NCI-H2029 treated with DMSO at 0.1 percent for 48 hours (cell line): ENCODE results near the gene FTSJ3.
A peak's percentile ranks its signal among the peaks of the same experiment; 100 is the strongest.
"Not testable (repeated sequence)": the region's sequence is repeated elsewhere in the genome, so short reads cannot be mapped to it uniquely, and the experiment has no call there.

Experiments used
- DNase-seq: peaks from one replicate; lab custom pipeline; 2025; lab: John Stamatoyannopoulos, UW

Gene FTSJ3, protein sequence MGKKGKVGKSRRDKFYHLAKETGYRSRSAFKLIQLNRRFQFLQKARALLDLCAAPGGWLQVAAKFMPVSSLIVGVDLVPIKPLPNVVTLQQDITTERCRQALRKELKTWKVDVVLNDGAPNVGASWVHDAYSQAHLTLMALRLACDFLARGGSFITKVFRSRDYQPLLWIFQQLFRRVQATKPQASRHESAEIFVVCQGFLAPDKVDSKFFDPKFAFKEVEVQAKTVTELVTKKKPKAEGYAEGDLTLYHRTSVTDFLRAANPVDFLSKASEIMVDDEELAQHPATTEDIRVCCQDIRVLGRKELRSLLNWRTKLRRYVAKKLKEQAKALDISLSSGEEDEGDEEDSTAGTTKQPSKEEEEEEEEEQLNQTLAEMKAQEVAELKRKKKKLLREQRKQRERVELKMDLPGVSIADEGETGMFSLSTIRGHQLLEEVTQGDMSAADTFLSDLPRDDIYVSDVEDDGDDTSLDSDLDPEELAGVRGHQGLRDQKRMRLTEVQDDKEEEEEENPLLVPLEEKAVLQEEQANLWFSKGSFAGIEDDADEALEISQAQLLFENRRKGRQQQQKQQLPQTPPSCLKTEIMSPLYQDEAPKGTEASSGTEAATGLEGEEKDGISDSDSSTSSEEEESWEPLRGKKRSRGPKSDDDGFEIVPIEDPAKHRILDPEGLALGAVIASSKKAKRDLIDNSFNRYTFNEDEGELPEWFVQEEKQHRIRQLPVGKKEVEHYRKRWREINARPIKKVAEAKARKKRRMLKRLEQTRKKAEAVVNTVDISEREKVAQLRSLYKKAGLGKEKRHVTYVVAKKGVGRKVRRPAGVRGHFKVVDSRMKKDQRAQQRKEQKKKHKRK

DNA sequence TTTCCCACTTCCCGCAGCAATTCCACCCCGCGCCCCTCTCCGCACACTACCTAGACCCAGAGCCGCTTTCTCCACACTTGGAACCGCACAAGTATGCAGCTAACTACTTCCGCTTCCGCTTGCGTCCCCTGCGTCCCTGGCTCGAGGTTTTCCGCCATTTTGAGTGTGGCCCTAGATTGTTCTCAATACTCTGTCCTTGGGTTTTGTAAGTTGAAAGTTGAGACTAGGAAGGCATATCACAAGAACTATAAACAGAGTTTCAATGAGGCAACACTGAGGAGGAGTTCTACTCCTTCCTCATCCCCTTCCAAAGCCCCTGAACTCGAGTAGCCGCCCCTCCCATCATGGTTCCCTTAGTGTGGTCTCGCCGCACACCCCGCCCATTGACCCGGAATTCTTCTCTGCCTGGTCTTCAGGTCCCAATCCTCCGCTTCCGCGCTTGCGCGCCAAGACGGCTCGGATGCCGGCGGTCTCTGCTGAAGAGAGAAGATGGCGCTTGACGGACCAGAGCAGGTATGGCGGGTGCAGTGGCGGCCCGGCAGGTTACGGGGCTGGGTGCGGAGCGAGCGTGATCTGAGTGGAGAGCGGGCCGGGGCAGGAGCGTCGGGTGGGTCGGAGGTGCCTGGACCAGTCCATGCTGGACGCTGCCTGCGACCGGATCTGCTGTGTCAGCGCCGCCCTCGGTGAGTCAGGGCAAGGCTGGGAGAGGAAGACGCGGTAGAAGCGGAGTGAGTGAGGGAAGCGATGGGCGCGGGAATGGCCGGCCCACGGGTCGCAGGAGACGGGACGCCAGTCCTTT is at the start of gene FTSJ3, which contains the start of gene PSMC5:
FTSJ3 (minus strand) TSS at position 662 of the 799 bp plus-strand sequence. CDS start 761 bp downstream, outside the sequence.
PSMC5 (plus strand) TSS at position 430 of the 799 bp plus-strand sequence; CDS start at position 490, 60 bp downstream.
- DNase-seq = peak; percentile 89

DNA sequence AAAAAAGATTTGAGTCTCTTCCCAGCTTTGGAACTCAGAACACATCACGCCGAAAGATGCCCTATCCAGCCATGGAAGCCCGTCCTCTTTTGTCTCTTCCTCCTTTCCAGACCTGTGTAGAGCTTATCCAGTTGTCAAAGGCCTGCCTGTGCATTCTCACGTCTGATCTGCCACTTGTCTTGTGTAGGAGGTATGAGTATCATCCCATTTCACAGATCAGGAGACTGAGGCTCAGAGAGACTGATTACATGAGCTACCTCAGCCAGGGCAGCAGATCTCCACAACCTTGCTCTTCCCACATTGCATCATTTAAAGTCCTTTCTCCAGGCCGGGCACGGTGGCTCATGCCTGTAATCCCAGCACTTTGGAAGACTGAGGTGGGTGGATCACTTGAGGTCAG is 47.2 kb upstream of the FTSJ3 start:
- DNase-seq = not testable (repeated sequence)

- DNase-seq = not testable (repeated sequence)
Observed at GRCh38 chr17:63874061-63874626, 46.7 kb upstream of the FTSJ3 start.

DNA sequence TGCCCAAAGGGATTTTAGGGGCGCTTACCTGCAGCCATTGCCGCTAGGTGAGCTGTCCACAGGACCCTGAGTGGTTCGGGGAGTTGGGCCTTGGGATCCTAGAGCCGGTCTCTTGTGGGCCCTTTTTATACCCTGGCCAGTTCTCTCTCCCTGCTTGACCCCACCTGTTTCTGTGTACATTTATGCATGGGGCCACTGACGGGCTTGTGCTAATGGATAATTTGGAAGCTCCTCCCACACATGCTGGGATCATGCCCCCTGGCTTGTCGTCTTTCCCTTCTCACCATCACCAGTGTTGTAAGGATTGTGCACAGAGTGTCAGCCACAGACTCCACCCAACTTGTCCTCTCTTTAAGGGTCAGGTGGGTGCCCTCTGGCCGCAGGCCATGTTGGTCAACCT is 46.1 kb upstream of the FTSJ3 start, which contains the start of gene CSH2:
CSH2 (minus strand) TSS at position 101 of the 400 bp plus-strand sequence; CDS start at position 38, 63 bp downstream.
- not testable (repeated sequence) for DNase-seq

DNA sequence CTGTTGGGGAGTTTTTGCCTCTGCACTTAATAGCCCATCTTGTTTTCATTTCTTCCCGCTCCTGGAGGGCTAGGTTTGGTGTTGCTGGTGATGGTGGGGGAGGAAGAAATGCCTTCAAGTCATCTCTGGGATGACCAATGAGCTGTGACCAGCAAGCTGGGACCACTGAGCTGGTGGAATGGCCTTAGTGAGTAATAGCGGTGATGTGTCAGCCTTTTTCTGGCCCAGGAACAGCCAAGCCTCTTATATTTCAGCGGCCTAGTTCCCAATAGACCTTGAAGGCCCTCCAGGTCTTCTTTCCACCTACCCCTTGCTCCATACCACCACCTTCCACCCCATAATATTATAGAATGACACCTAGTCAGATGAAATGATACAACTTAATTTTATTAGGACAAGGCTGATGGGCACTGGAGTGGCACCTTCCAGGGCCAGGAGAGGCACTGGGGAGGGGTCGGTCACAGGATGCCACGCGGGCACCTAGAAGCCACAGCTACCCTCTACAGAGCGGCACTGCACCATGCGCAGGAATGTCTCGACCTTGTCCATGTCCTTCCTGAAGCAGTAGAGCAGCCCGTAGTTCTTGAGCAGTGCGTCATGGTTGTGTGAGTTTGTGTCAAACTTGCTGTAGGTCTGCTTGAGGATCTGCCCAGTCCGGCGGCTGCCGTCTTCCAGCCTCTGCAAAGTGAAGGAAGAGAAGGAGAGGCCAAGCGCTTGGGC is 44.3 kb upstream of the FTSJ3 start:
- DNase-seq = not testable (repeated sequence)

GRCh38 chr17:63870292-63870665 is 42.8 kb upstream of the FTSJ3 start:
- DNase-seq = not testable (repeated sequence)

GRCh38 chr17:63869491-63870291 is 42.2 kb upstream of the FTSJ3 start:
- not testable (repeated sequence) for DNase-seq

DNA sequence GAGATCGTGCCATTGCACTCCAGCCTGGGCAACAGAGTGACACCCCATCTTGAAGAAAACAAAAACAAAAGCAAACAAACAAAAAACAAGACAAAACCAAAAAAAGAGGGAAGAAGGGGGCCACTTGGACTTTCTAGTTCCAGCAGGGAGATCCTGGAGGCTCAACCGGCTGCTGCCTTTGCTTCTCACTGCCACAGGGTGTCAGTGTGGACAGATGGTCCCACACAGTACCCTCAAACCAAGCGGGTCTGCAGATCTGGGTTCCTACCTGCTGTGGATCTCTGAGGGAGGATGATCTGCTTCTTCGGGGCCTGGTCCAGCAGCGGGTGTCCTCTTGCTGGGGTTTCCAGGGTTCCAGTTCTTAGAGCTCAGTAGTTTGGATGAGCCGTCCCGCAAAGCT is 39.2 kb upstream of the FTSJ3 start:
- not testable (repeated sequence) for DNase-seq

DNA sequence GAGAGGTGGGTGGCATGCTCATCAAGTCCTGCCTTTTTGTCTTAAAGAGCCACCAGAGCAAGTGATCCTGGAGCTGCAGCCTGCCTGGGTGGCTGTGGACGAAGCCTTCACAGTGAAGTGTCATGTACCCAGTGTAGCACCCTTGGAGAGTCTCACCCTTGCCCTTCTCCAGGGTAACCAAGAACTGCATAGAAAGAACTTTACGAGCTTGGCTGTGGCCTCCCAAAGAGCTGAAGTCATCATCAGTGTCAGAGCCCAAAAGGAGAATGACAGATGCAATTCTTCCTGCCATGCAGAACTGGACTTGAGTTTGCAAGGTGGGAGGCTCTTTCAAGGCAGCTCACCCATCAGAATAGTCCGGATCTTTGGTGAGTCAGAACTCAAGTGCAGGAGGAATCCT is 31.8 kb upstream of the FTSJ3 start:
- no peak for DNase-seq

DNA sequence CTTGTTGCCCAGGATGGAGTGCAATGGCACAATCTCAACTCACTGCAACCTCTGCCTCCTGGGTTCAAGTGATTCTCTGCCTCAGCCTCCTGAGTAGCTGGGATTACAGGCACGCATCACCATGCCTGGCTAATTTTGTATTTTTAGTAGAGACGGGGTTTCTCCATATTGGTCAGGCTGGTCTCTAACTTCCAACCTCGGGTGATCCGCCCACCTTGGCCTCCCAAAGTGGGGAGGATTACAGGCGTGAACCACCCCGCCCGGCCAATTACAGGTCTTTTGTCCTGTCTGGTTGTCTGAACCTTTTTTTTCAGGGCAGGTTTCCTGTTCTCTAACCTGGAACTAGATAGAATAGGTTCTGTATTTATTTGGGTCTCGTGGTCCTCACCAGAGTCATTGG is 29.0 kb upstream of the FTSJ3 start:
- not testable (repeated sequence) for DNase-seq

DNA sequence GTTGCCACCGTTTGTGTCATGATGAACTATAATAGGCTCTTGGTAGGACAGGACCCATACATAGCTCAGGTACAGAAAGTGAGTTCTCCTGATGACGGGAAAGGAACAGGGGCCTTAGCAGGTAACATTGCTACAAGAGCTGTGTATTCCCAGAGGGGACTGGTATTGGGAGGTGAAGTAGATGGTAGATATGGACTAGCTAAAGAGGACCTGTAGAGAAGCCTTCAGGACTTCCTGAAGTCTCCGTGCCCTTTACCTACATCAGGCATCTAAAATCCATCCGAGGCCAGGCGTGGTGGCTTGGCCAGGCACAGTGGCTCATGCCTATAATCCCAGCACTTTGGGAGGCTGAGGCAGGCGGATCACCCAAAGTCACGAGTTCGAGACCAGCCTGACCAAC is 27.7 kb upstream of the FTSJ3 start:
- no peak for DNase-seq

DNA sequence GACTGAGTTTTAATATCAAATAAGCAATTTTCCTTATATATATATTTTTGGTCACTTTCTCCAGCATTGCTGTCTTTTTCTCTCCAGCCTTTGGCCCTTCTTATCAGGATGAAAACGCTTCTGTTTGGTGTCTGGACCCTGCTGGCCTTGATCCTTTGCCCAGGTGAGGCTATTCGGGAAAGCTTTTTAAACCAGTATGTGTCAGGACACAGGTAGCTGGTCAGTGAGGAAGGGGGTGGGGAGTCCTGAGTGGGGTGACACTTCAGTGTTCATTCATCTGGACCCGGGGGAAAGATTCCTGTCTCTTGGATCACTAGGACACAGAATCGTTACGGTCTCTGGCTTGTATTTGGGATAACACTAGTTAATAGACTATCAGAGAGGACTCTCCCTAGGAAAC is 27.2 kb upstream of the FTSJ3 start:
- no peak for DNase-seq

- DNase-seq = no peak
Observed at GRCh38 chr17:63853260-63853659, 25.8 kb upstream of the FTSJ3 start.

- no peak for DNase-seq
Observed at GRCh38 chr17:63850401-63850800, 22.9 kb upstream of the FTSJ3 start.

DNA sequence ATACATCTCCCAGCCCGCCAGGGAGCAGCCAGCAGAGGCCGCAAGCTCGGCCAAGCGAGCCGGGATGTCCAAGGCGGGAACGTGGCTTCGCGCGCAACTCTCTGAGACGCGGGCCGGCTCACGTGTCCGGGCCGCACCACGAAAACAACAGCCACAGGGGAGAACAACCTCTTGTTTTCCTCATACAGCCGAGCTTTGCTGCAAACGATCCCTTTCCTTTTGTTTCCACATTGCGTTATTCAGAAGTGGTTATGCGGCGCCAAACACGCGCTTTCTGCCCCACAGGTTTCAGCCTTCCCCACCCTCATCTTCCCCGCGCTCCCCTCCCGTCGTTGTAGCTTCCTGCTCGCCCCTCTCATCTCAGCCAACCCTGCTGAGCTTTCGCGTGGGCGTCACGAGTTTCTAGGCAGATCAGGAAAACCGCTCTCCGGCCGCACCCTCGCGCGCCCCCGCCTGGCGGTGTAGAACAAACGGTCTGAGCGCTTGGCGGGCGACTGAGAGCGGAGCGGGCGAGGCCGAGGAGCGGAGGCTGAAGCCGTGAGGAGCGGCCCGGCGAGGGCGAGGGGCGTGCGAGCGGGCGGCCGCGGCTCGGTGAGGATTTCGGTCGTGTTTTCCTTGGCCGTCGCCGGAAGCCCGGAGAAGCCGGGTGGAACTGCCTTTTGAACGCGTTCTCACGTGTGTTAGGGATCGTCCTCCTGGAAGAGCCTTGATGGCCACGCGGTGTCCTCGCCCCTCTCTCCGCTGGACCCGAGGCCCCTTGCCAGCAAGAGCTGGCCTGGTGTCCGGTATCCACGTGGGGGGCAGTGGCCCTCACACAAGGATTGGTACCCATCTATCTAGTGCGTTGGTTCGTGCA is 21.6 kb upstream of the FTSJ3 start:
- no peak for DNase-seq

GRCh38 chr17:63847525-63848249 is 20.2 kb upstream of the FTSJ3 start:
- DNase-seq = no peak

DNA sequence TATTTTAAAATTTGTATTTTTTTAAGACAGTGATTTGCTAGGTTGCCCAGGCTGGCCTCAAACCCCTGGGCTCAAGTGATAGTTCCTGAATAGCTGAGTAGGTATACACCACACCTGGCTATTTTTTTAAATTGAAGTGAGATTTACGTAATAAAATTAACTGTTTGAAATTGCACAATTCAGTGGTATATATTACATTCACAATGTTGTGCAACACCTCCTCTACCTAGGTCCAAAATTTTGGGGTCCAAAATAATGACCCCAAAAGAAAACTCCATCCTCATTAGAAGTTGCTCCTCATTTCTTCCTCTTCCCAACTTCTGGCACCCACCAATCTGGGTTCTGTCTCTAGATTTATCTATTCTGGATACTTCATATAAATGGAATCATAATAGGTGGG is 18.0 kb upstream of the FTSJ3 start:
- no peak for DNase-seq

DNA sequence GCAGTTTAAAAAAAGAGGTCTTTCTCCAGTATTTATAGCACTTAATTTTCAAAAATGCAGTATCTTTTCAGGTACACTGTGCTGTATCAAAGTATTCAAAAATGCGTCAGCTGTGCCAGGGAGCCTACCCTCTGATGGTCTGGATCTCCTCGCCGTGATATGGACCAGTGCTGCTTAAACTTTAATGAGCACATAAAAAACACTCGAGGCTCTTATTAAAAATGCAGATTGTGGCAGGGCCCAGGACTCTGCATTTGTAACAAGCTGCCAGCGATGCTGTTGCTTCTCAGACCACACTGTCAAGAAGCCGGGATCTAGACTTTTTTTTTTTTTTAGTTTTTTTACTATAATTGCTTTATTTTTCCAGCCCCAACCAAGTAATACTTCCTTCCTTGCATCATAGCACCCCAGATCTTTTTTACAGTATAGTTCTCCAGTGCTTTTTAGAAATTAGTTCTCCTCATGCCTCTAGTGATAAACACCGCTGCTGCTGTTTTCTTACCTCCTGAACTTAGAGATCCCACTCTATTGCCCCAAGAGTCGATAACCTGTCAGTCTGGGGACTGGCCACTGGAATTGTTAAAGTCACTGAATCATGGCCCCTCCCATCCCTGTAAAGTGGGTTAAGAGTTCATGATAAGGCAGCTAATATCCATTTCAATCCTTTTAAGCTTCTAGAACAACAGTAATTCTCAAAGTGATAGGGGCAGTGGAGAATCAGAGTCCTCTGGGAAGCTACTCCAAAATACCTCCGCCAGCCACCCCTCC is 16.6 kb upstream of the FTSJ3 start:
- DNase-seq = no peak
